Ovary (tissue), 9 donors: Measurements from ENCODE around the gene PXK. TPM values are rescaled to one million over a fixed set of nuclear protein-coding genes. Genes with fewer than 3 reads are reported as not detected.
"Not testable (repeated sequence)": the region's sequence is repeated elsewhere in the genome, so short reads cannot be mapped to it uniquely, and the experiment has no call there.

ENCODE experiments used
- DNase-seq, 5 donors: peaks; one replicate each; pipeline ENCODE4 v3.0.0-alpha.2; 2019 to 2020
- H3K27ac ChIP-seq, 2 donors: fragments of 200-600 bp; one replicate each; pipeline versions ENCODE4 v1.5.1 to v1.8.0; 2019 to 2022
- H3K27me3 ChIP-seq: fragments of 200-600 bp; one replicate; pipeline ENCODE4 v1.8.0; 2022
- H3K36me3 ChIP-seq: fragments of 200-600 bp; sonication (generic); one replicate; pipeline ENCODE4 v1.5.1; 2019
- H3K4me1 ChIP-seq: one replicate; pipeline ENCODE4 v1.8.1; 2013; ENCODE audit warnings: mild to moderate bottlenecking, moderate library complexity; ENCODE audit not compliant: insufficient read depth
- H3K4me3 ChIP-seq: fragments of 200-600 bp; sonication (generic); one replicate; pipeline ENCODE4 v1.5.1; 2017
- H3K9me3 ChIP-seq, 2 donors: fragments of 200-600 bp in 1 of 2; sonication (generic) in 1 of 2; one replicate each; pipeline versions ENCODE4 v1.5.1 to v1.8.1; 2013 to 2019; ENCODE audit warnings: mild to moderate bottlenecking in 1 of 2, moderate library complexity in 1 of 2
- EP300 ChIP-seq: sonication (generic); formaldehyde crosslinking; IDR thresholded peaks from one replicate; pipeline ENCODE4 v1.6.1; 2017; ENCODE audit warnings: antibody characterized with exemption
- POLR2A ChIP-seq: fragments of 450-650 bp; IDR thresholded peaks from one replicate; pipeline ENCODE4 v1.6.1; 2017; ENCODE audit warnings: antibody characterized with exemption, mild to moderate bottlenecking, moderate library complexity
- WGBS, 3 donors: extraction: QIAGEN DNeasy Blood & Tissue Kit in 1 of 3; methylation state at CpG; one replicate each; pipeline versions ENCODE4 v1.1.5 to v1.1.7; 2013 to 2017; 5-methylcytosine and 5-hydroxymethylcytosine counted together
- intact Hi-C, 4 donors: fragments of 100-400 bp; cut with DNase I; formaldehyde crosslinking; loops; one replicate each; pipeline versions ENCODE4 v1.11.0 to v1.15.1; 2022 to 2023
- polyA plus RNA-seq, 2 donors: library from polyadenylated mRNA; stranded (reverse); fragments of 200-250 nt in 1 of 2; fragments of 350-450 nt in 1 of 2; fragmentation: Illumina TruSeq in 1 of 2; extraction: RNeasy Lipid Tissue Mini Kit (QIAGEN cat#74804) in 1 of 2; gene quantifications; one replicate each; pipeline ENCODE4 v1.2.3, GENCODE V29; 2013 to 2014
- total RNA-seq, 7 donors: library from RNA; depleted of rRNA in 2 of 7; stranded (reverse); fragments of >200 nt in 2 of 7; fragmentation: NEBNext Ultra II Directional in 3 of 7; extraction: Animal tissue kit (Norgen Biotek cat#: 25700) in 3 of 7; gene quantifications; one replicate each; pipeline versions ENCODE4 v1.1.0 to v1.2.4, GENCODE V29; 2016 to 2023
- TF ChIP-seq, protein P1 (sequence below), 3 donors: fragments of 450-650 bp in 2 of 3; fragments of 200-600 bp in 1 of 3; IDR thresholded peaks; one replicate each; pipeline versions ENCODE4 v1.5.1 to v1.8.0; 2016 to 2022; ENCODE audit warnings: antibody characterized with exemption in 3 of 3, mild to moderate bottlenecking in 1 of 3
- donor health status: DM: no; HTN: no; CAD: no; lungs with moderate emphysema.
- donor health status: DM: no; HTN: no; CAD: no.
- donor health status: Bipolar disorder and iron deficiency.
- donor health status: DM: yes; HTN: yes; CAD: no.
- donor health status: DM: no; HTN: no; CAD: no.
- donor health status: DM: yes; HTN: yes; CAD: no.

Gene PXK
- total and polyA plus RNA-seq, 9 donors: 17.2 to 42.0 (median 25.9) TPM

DNA sequence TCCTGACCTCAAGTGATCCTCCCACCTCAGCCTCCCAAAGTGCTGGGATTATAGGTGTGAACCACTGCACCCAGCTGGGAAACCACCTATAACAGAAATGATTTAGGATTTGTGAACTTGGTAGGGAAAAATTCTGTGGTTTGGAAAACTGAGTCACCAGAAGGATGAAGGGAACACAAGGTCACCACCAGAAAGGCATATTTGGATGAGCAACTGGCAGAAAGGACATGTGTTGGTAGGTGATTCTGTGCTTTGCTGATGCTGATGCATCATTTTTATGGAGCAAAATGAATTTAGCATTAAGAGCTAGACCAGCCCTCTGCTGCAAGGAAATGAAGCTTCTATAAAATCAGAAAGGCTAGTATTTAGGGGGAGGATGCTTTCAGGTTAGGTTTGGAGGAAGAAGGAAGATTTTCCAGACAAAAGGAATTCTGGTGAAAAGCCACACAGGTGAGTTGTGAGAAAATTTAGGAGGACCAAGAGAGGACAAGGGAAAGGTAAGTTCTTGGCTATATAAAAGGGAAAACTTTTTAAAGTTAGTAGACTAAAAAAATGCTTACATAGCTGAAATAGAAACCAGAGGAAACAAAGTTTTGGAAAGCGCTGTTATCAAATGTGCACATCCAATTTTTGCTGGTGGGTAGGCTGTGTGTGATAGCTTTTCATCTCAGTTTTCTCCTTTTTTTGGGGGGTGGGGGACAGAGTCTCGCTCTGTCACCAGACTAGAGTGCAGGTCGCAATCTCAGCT lies 3.6 kb downstream of the PXK start:
- Histone ChIP-seq H3K36me3 (no peaks in the 10 kb centered on the region), H3K9me3 (no peaks in the 10 kb centered on the region), H3K27me3 (no peaks in the 10 kb centered on the region), H3K27ac (no peak overlapping the region), H3K4me1 (peaks cover 6% of the 10 kb centered on the region), H3K4me3 (no peak overlapping the region)
- WGBS, 3 donors: 89 to 96% (median 93%) methylated on average over 3 of the region's 3 CpGs
- TF ChIP-seq, protein P1, sequence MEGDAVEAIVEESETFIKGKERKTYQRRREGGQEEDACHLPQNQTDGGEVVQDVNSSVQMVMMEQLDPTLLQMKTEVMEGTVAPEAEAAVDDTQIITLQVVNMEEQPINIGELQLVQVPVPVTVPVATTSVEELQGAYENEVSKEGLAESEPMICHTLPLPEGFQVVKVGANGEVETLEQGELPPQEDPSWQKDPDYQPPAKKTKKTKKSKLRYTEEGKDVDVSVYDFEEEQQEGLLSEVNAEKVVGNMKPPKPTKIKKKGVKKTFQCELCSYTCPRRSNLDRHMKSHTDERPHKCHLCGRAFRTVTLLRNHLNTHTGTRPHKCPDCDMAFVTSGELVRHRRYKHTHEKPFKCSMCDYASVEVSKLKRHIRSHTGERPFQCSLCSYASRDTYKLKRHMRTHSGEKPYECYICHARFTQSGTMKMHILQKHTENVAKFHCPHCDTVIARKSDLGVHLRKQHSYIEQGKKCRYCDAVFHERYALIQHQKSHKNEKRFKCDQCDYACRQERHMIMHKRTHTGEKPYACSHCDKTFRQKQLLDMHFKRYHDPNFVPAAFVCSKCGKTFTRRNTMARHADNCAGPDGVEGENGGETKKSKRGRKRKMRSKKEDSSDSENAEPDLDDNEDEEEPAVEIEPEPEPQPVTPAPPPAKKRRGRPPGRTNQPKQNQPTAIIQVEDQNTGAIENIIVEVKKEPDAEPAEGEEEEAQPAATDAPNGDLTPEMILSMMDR (IDR thresholded peaks at IDR 0.05): no peak
- TF ChIP-seq POLR2A (no peak), EP300 (no peak)
- DNase-seq: no peak
- intact Hi-C loops: loop anchor here in 2 of 4 donors (10.0 kb wide), 2 partner anchors 78 to 158 kb away; partner anchors contain the start of gene KCTD6 (in 1 of the 2)

DNA sequence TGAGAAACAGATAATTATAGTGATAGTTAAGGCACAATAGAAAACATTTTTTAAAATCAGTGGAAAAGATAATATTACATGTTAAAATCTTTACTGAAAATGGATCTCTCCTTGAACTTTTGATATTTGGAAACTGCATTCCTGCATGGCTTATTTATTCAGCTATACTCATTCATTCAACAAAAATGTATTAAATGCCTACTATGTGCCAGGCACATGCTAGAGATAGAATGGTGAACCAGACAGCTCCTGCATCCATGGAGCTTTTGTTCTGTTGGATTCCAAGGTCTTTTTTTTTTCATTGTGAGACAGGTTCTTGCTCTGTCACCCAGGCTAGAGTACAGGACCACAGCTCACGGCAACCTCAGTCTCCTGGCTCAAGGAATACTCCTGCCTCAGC lies 4.5 kb downstream of the PXK start:
- Histone ChIP-seq H3K27me3 (no peaks in the 10 kb centered on the region), H3K36me3 (no peaks in the 10 kb centered on the region), H3K4me3 (no peak overlapping the region), H3K4me1 (peaks cover 6% of the 10 kb centered on the region), H3K27ac (no peak overlapping the region), H3K9me3 (no peaks in the 10 kb centered on the region)
- intact Hi-C loops: loop anchor here in 2 of 4 donors (10.0 kb wide), 2 partner anchors 78 to 158 kb away; partner anchors contain the start of gene KCTD6 (in 1 of the 2)
- no peak for DNase-seq
- TF ChIP-seq EP300 (no peak), POLR2A (no peak)
- TF ChIP-seq, protein P1 (IDR thresholded peaks at IDR 0.05): no peak
- WGBS, 3 donors: 90 to 94% (median 94%) methylated on average over 1 of the region's 1 CpG

DNA sequence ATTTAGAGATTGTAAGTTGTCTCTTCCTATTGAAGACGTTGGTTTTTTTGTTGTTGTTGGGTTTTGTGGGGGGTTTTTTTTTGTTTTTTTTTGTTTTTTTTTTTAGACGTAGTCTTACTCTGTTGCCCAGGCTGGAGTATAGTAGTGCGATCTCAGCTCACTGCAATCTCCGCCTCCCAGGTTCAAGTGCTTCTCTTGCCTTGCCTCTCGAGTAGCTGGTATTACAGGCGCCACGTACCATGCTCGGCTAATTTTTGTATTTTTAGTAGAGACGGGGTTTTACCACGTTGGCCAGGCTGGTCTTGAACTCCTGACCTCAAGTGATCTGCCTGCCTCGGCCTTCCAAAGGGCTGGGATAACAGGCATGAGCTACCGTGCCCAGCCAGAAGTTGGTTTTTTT lies 6.5 kb downstream of the PXK start:
- H3K4me1 ChIP-seq, H3K27me3 ChIP-seq, H3K9me3 ChIP-seq, H3K36me3 ChIP-seq, H3K4me3 ChIP-seq, H3K27ac ChIP-seq, DNase-seq: not testable (repeated sequence)
- 89 to 90% (median 89%) methylated on average over 12 of the region's 12 CpGs for WGBS, 3 donors
- intact Hi-C loops: loop anchor here in 2 of 4 donors (10.0 kb wide), 2 partner anchors 76 to 156 kb away; partner anchors contain the start of gene KCTD6 (in 1 of the 2)

DNA sequence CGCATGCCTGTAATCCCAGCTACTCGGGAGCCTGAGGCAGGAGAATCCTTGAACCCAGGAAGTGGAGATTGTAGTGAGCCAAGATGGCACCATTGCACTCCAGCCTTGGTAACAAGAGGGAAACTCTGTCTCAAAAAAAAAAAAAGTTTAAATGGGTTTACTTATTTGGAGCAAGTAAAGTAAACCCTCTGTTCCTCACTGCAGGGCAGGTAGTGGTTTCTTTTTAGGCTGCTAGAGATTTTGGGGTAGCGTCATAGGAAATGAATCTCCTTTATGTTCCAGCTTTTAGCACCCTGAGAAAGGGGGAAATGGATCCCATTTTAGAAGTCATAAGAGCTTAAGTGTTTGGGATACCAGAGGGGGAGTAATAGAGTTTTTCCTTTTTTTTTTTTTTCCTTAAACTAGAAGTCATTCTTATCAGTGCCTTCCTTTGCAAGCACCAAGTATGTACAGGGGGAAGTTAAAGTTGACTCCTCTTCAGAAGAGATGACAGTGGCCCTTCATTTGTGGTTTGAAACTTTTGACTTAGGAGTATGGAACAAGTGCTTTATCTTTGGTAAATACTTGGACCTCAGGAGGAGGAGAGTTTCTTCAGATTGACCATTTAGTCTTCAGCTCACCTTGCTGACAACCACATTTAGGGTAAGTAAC lies 8.0 kb downstream of the PXK start:
- 92 to 98% (median 96%) methylated on average over 3 of the region's 3 CpGs for WGBS, 3 donors
- TF ChIP-seq POLR2A (no peak), EP300 (no peak)
- TF ChIP-seq, protein P1 (IDR thresholded peaks at IDR 0.05): no peak

DNA sequence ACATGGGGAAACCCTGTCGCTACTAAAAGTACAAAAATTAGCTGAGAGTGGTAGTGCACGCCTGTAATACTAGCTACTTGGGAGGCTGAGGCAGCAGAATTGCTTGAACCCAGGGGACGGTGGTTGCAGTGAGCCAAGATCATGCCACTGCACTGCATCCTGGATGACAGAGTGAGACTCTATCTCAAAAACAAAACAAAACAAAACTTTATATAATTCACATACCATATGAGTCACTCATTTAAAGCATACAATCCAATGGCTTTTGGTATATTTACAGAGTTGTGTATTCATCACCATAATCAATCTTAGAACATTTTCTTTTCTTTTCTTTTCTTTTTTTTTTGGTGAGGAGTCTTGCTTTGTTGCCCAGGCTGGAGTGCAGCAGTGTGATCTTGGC lies 8.7 kb downstream of the PXK start:
- intact Hi-C loops: no loop called here
- Histone ChIP-seq H3K9me3 (no peaks in the 10 kb centered on the region), H3K36me3 (no peaks in the 10 kb centered on the region), H3K27me3 (no peaks in the 10 kb centered on the region), H3K4me3 (no peak overlapping the region), H3K27ac (no peak overlapping the region), H3K4me1 (peaks cover 5% of the 10 kb centered on the region)
- TF ChIP-seq POLR2A (no peak), EP300 (no peak)
- TF ChIP-seq, protein P1 (IDR thresholded peaks at IDR 0.05): no peak
- 88 to 95% (median 93%) methylated on average over 3 of the region's 3 CpGs for WGBS, 3 donors
- no peak for DNase-seq

More for the DNA sequence above, 8.0 kb downstream of the PXK start:
- Histone ChIP-seq H3K4me1 (peaks cover 5% of the 10 kb centered on the region), H3K27me3 (no peaks in the 10 kb centered on the region), H3K27ac (no peak overlapping the region), H3K36me3 (no peaks in the 10 kb centered on the region), H3K9me3 (no peaks in the 10 kb centered on the region), H3K4me3 (no peak overlapping the region)
- intact Hi-C loops: no loop called here
- DNase-seq: no peak
